DOHH2 (cell line): Measurements from ENCODE around the gene ZSCAN22.

Experiments used
- EZH2phosphoT487 ChIP-seq: fragments of 200-600 bp; sonication (generic); IDR thresholded peaks from 2 replicates; pipeline ENCODE4 v1.6.1; 2017; ENCODE audit warnings: borderline replicate concordance, mild to moderate bottlenecking, antibody characterized with exemption, low read length, moderate library complexity, mixed read lengths
- TF ChIP-seq, protein P1 (sequence below): fragments of 200-600 bp; sonication (generic); IDR thresholded peaks from one replicate; pipeline ENCODE4 v1.5.1; 2014; ENCODE audit warnings: antibody characterized with exemption, mild to moderate bottlenecking, low read depth, low read length; ENCODE audit not compliant: poor library complexity, severe bottlenecking

DNA sequence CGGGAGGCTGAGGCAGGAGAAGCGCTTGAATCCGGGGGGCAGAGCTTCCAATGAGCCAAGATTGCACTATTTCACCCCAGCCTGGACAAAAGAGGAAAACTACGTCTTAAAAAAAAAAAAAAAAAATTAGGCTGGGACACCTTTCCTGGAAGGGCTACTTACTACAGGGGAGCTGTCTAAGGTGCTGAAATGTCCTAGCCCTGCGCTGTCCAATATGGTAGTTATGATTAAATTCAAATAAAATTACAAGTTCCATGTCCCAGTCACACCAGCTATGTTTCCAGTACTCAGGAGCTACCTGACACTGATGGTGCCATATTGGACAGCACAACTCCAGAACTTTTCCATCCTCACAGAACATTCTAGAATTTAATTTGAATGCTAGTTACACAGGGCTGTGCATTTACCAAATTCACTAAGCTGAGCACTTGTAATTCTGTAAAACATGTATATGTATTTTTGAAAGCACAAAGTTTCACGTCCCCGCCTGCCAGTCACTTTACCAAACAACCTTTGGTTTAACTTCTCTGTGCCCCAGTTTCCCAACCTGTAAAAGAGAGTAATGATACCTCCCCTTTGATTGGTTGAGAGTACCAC lies 9.2 kb upstream of the ZSCAN22 start:
- TF ChIP-seq, protein P1, sequence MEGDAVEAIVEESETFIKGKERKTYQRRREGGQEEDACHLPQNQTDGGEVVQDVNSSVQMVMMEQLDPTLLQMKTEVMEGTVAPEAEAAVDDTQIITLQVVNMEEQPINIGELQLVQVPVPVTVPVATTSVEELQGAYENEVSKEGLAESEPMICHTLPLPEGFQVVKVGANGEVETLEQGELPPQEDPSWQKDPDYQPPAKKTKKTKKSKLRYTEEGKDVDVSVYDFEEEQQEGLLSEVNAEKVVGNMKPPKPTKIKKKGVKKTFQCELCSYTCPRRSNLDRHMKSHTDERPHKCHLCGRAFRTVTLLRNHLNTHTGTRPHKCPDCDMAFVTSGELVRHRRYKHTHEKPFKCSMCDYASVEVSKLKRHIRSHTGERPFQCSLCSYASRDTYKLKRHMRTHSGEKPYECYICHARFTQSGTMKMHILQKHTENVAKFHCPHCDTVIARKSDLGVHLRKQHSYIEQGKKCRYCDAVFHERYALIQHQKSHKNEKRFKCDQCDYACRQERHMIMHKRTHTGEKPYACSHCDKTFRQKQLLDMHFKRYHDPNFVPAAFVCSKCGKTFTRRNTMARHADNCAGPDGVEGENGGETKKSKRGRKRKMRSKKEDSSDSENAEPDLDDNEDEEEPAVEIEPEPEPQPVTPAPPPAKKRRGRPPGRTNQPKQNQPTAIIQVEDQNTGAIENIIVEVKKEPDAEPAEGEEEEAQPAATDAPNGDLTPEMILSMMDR: no peak
- no peak for TF ChIP-seq EZH2phosphoT487
